GM19395 (cell line): Measurements from ENCODE around the gene KLK11.

ENCODE experiments used
- ATAC-seq: cut with Tn5 transposase; IDR thresholded peaks from one replicate; pipeline ENCODE4 v1.9.1; 2021; ENCODE audit warnings: mild to moderate bottlenecking, moderate library complexity; ENCODE audit not compliant: unreplicated experiment

Gene KLK11

GRCh38 chr19:51029718-51030117 lies 3.3 kb upstream of the KLK11 start:
- ATAC-seq: no peak

- ATAC-seq: no peak
Observed at GRCh38 chr19:51027873-51028272, 1.5 kb upstream of the KLK11 start.

- no peak for ATAC-seq
Observed at GRCh38 chr19:51027126-51027806, 850 bp upstream of the KLK11 start.

GRCh38 chr19:51025809-51026553 lies 435 bp downstream of the KLK11 start:
- no peak for ATAC-seq

- no peak for ATAC-seq
Observed at GRCh38 chr19:51025401-51025800, 1.0 kb downstream of the KLK11 start.

- no peak for ATAC-seq
Observed at GRCh38 chr19:51024924-51025323, 1.5 kb downstream of the KLK11 start.

- ATAC-seq: no peak
Observed at GRCh38 chr19:51023946-51024345, 2.5 kb downstream of the KLK11 start.

GRCh38 chr19:51022526-51022925 lies 3.9 kb downstream of the KLK11 start:
- no peak for ATAC-seq

GRCh38 chr19:51020988-51021651 lies 5.3 kb downstream of the KLK11 start:
- ATAC-seq: no peak

GRCh38 chr19:51019544-51019925 lies 6.9 kb downstream of the KLK11 start, which contains the start of gene KLK10:
Gene KLK10, minus strand, starts transcription at chr19:51019709. Its CDS starts 579 bp downstream, at chr19:51019130.
- no peak for ATAC-seq

- no peak for ATAC-seq
Observed at GRCh38 chr19:51018745-51019543, 7.5 kb downstream of the KLK11 start.

GRCh38 chr19:51016798-51017683 lies 9.4 kb downstream of the KLK11 start:
- ATAC-seq: no peak

GRCh38 chr19:51015691-51016267 lies 10.6 kb downstream of the KLK11 start:
- ATAC-seq: no peak

- ATAC-seq: no peak
Observed at GRCh38 chr19:51014242-51014641, 12.2 kb downstream of the KLK11 start.

- ATAC-seq: no peak
Observed at GRCh38 chr19:51012661-51013190, 13.7 kb downstream of the KLK11 start.

GRCh38 chr19:51010066-51010795 lies 16.2 kb downstream of the KLK11 start:
- no peak for ATAC-seq

GRCh38 chr19:51009061-51009891 lies 17.1 kb downstream of the KLK11 start:
- ATAC-seq: no peak

- ATAC-seq: no peak
Observed at GRCh38 chr19:51007488-51007887, 18.9 kb downstream of the KLK11 start.
